Natural killer cell treated with Interleukin-12 subunit alpha and Interleukin-12 subunit beta and Interleukin-15 and Interleukin-18, amount 100 ng/mL, for 72 hours (primary cell): ENCODE data around the gene SCP2. TPM values are rescaled to one million over a fixed set of nuclear protein-coding genes. Genes with fewer than 3 reads are reported as not detected.
A peak's percentile ranks its signal among the peaks of the same experiment; 100 is the strongest.
"Not testable (repeated sequence)": the region's sequence is repeated elsewhere in the genome, so short reads cannot be mapped to it uniquely, and the experiment has no call there.

ENCODE experiments used
- ATAC-seq, 2 donors: fragments of 150-1000 bp; cut with Tn5 transposase in 1 of 2; sonication (Bioruptor Pico), chemical (Tn5 transposase) in 1 of 2; 2 replicates each; pipeline ENCODE4 v1.10.0; 2021
- DNase-seq: peaks from one replicate; pipeline ENCODE4 v3.0.0; 2022; ENCODE audit warnings: low spot score
- H3K27ac Mint-ChIP-seq, 2 donors: 1 replicate in 1 of 2; 2 replicates in 1 of 2; pipeline ENCODE4 v1.8.0; 2022; ENCODE audit warnings: mixed read lengths in 2 of 2, mild to moderate bottlenecking in 1 of 2, moderate library complexity in 1 of 2
- H3K27me3 Mint-ChIP-seq, 2 donors: 1 replicate in 1 of 2; 2 replicates in 1 of 2; pipeline ENCODE4 v1.8.0; 2022; ENCODE audit warnings: mixed read lengths in 2 of 2
- H3K36me3 Mint-ChIP-seq: one replicate; pipeline ENCODE4 v1.8.0; 2022; ENCODE audit warnings: mixed read lengths
- H3K4me1 Mint-ChIP-seq, 2 donors: 1 replicate in 1 of 2; 2 replicates in 1 of 2; pipeline ENCODE4 v1.8.0; 2022; ENCODE audit warnings: low read depth in 2 of 2, mixed read lengths in 2 of 2, mild to moderate bottlenecking in 1 of 2
- H3K4me3 Mint-ChIP-seq: one replicate; pipeline ENCODE4 v1.8.0; 2022; ENCODE audit warnings: mixed read lengths
- H3K9me3 Mint-ChIP-seq: 2 replicates; pipeline ENCODE4 v1.8.0; 2022; ENCODE audit warnings: mixed read lengths
- total RNA-seq, 2 donors: library from RNA; stranded (reverse); gene quantifications; one replicate each; pipeline ENCODE4 v1.2.3, GENCODE V29; 2022

The SCP2 gene
- total RNA-seq, 2 donors from 2014 or later: 75.1 to 86.8 TPM

DNA sequence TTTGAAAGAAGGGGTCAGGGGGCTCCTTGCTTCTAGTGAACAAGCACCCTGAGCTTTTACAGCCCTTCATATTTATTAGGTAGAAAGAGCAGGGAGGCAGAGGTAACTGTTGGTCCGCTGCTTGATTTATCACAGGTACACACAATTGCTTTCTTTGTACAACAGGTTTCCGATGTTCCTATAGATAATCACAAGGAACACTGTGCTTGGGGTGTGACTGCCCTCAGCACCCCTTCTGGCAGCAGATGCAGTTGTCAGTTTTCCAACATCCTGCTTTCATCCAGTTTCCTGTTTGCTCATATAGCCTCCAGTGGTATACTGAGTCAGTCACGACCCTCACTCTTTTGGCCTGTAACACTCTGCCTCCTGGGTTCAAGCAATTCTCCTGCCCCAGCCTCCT is 40.6 kb downstream of the SCP2 start:
- Mint-ChIP-seq H3K36me3 (peaks cover under 1% of the 10 kb centered on the region), H3K9me3 (no peaks in the 10 kb centered on the region), H3K27ac (no peak overlapping the region), H3K4me1 (peaks cover 0 to 4% of the 10 kb centered on the region in 2 donors), H3K4me3 (no peak overlapping the region), H3K27me3 (no peaks in the 10 kb centered on the region)
- DNase-seq (no peak), ATAC-seq (no peak)

DNA sequence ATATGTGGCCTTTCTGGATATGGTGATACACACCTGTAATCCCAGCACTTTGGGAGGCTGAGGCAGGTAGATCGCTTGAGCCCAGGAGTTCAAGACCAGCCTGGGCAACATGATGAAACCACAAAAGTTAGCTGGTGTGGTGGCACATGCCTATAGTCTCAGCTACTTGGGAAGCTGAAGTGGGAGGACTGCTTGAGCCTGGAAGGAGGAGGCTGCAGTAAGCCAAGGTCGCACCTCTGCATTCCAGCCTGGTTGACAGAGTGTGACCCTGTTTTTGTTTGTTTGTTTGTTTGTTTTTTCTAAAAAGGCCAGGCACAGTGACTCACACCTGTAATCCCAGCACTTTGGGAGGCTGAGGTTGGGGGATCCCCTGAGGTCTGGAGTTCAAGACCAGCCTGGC is 42.2 kb downstream of the SCP2 start:
- H3K36me3 Mint-ChIP-seq, H3K27ac Mint-ChIP-seq: not testable (repeated sequence)

DNA sequence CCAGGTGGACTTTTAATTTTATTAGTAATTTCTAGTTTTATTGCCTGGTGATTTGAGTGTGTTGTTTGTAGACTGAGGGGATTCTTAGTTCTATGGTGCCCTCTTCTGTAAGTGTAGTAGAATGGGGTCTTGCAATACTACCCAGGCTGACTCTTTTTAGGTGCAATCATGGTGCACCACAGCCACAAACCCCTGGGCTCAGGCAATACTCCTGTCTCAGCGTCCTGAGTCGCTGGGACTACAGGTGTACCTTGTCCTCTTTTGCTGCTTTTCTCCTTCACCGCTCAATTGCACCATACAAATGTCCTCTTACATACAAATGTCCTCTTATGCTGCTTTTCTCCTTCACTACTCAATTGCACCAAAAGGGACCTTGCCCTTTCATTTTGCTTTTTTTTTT is 43.1 kb downstream of the SCP2 start:
- ATAC-seq (no peak), DNase-seq (no peak)
- Mint-ChIP-seq H3K4me3 (no peak overlapping the region), H3K4me1 (peaks cover 0 to 4% of the 10 kb centered on the region in 2 donors), H3K9me3 (no peaks in the 10 kb centered on the region), H3K36me3 (no peaks in the 10 kb centered on the region), H3K27me3 (no peaks in the 10 kb centered on the region), H3K27ac (no peak overlapping the region)

More for the DNA sequence above, 42.2 kb downstream of the SCP2 start:
- H3K27me3 Mint-ChIP-seq, DNase-seq, H3K4me3 Mint-ChIP-seq, H3K4me1 Mint-ChIP-seq, H3K9me3 Mint-ChIP-seq, ATAC-seq: not testable (repeated sequence)

DNA sequence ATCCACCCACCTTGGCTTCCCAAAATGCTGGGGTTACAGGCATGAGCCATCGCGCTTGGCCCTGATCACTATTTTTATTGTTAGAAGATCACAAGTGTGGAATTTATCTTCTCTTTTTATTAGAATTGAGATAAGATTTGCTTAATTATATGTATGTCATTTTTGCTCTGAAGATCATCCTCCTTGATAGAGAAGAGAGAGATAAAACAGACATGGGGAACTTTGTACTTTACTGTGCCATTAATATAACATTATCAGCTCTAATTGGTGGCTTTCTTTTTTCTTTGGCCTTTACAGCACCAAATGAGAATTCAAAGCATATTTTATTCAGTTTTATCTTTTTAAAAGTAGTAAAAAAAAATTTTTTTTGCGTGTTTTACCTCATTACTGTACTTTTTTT is 46.8 kb downstream of the SCP2 start:
- Mint-ChIP-seq H3K36me3 (peaks cover 4% of the 10 kb centered on the region), H3K27ac (no peak overlapping the region), H3K4me3 (no peak overlapping the region), H3K4me1 (peaks cover 5 to 8% of the 10 kb centered on the region in 2 donors), H3K27me3 (no peaks in the 10 kb centered on the region), H3K9me3 (no peaks in the 10 kb centered on the region)
- ATAC-seq (no peak), DNase-seq (no peak)

DNA sequence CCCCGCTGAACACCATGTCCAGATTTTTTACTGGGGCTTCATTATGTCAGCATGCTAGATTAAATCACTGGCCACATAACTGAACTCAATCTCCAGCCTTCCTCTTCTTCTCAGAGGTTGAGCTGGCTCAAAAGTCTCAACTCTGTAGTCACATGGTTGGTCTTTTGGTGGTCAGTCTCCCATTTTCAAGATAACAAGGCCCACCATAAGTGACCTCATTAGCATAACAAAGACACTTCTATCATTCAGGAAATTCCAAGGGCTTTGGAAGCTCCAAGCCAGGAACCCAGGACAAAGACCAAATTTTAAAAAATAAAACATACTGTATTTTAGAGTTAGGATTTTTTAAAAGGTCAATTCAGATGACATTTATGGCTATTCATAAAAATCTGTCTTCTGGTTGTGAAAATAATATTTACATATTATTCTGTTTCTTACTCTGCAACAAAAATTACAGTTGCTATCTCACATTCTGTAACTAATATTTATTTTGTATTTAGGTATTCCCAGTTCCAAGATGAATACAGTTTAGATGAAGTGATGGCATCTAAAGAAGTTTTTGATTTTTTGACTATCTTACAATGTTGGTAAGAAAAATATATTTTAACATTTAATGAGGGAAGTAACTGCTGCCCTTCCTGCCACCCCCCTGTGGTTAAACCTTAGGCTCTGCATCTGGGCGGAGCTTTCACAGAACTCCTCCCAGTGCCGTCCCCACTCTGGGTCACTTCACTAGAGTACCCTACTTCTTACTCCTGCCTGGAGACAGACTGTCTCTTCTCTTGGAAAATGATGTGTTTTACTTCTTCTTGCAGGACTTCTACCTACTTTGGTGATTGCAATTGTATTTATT is 49.3 kb downstream of the SCP2 start:
- Mint-ChIP-seq H3K27ac (no peak overlapping the region), H3K36me3 (peaks cover 11% of the 10 kb centered on the region), H3K4me1 (peaks cover 5 to 8% of the 10 kb centered on the region in 2 donors)

DNA sequence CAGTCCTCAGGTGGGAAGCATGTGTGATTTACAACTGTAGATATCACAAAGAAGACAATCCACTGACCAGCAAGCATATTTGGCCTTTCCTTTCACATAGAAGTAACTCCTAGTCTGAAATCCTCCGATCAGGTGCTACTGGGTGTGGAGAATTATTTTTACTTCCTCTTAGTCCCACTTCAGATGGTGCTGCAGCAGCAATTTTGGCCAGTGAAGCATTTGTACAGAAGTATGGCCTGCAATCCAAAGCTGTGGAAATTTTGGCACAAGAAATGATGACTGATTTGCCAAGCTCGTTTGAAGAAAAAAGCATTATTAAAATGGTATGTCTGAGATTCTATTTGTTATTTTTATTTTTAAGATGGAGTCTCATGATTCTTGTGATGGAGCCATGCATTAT is 51.0 kb downstream of the SCP2 start:
- DNase-seq (no peak), ATAC-seq (no peak)
- peaks cover 14% of the 10 kb centered on the region for H3K36me3 Mint-ChIP-seq
- H3K4me3 Mint-ChIP-seq: no peak overlapping the region
- no peaks in the 10 kb centered on the region for H3K9me3 Mint-ChIP-seq
- no peak overlapping the region for H3K27ac Mint-ChIP-seq
- peaks cover 4 to 5% of the 10 kb centered on the region in 2 donors for H3K4me1 Mint-ChIP-seq
- H3K27me3 Mint-ChIP-seq: no peaks in the 10 kb centered on the region

More for the DNA sequence above, 49.3 kb downstream of the SCP2 start:
- DNase-seq (no peak), ATAC-seq (no peak)
- Mint-ChIP-seq H3K4me3 (no peak overlapping the region), H3K9me3 (no peaks in the 10 kb centered on the region), H3K27me3 (no peaks in the 10 kb centered on the region)

DNA sequence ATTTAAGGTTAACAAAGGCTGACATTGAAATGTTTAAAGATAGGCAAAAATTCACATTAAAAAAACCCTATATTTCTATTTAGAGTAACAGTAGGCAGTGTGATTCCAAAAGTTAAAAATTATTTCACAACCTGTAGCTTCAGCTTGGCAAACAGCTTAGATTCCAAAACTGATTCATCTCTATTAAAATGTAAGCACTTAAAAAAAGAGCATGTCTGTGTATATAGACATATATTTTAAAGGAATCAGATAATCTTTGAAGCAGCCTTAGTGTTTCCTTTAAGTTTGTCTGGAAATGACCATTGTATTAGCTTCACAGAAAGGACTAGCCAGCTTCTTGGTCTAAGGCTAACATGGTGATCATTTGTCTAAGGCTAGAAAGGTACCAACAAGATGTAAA is 65.7 kb downstream of the SCP2 start:
- not testable (repeated sequence) for H3K27ac Mint-ChIP-seq, DNase-seq, H3K4me1 Mint-ChIP-seq, H3K9me3 Mint-ChIP-seq, H3K4me3 Mint-ChIP-seq, H3K36me3 Mint-ChIP-seq, ATAC-seq, H3K27me3 Mint-ChIP-seq

DNA sequence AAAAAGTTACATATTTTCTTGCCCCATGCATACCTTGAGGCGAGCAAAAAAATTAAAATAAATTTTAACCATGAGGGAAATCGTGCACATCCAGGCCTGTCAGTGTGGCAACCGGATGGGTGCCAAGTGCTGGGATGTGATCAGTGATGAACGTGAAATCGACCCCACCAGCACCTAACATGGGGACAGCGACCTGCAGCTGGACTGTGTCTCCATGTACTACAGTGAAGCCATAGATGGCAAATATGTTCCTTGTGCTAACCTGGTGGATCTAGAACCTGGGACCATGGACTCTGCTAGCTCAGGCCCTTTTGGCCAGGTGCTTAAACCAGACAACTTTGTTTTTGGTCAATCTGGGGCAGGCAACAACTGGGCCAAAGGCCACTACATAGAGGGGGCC is 67.6 kb downstream of the SCP2 start:
- Mint-ChIP-seq H3K27ac (no peak overlapping the region), H3K4me3 (no peak overlapping the region), H3K9me3 (no peaks in the 10 kb centered on the region), H3K4me1 (no peaks in the 10 kb centered on the region), H3K27me3 (peaks cover 0 to 2% of the 10 kb centered on the region in 2 donors), H3K36me3 (peaks cover 6% of the 10 kb centered on the region)
- ATAC-seq (no peak), DNase-seq (no peak)

DNA sequence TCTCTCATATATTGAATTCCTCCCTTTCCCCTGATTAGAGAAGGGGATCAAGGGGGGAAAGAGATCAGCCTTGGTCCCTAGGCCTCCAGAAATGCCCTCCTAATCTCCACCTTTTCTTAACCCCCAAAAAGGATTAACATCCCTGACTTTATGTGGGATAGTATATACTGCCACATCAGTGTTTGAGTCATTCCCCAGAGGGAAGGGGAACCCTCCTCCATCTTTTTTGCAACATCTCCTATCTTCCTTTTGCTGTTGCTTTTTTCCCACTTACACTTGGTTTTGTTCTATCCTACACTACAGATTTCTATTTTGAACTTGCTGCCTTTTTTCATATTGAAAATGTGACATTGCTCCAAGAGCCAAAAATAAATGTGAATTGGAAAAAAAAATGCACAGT is 69.6 kb downstream of the SCP2 start:
- Mint-ChIP-seq H3K4me3 (no peak overlapping the region), H3K9me3 (no peaks in the 10 kb centered on the region), H3K27me3 (peaks cover 0 to 2% of the 10 kb centered on the region in 2 donors), H3K36me3 (peaks cover 6% of the 10 kb centered on the region), H3K27ac (no peak overlapping the region), H3K4me1 (no peaks in the 10 kb centered on the region)
- DNase-seq: no peak
- no peak for ATAC-seq

DNA sequence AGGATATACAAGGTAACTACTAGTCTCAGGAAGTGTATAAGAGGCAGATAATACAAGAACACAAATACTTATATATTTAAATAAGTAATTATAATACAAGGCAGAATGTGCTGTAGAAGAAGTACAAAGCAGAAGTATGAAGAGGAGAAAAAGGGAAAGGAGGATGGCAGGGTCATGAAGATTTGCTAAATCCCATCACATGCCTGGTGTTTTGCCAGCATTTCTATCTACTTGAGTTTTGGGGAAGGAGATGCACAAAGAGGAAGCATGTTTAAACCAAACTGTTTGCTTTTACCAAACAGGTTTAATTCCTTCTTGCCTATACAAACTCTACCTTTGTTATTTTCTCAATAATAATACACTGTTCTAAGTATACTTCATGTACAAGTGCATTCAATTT is 74.1 kb downstream of the SCP2 start:
- Mint-ChIP-seq H3K36me3 (no peaks in the 10 kb centered on the region), H3K27ac (no peak overlapping the region), H3K4me1 (no peaks in the 10 kb centered on the region), H3K4me3 (no peak overlapping the region), H3K27me3 (peaks cover 0 to 1% of the 10 kb centered on the region in 2 donors), H3K9me3 (no peaks in the 10 kb centered on the region)
- ATAC-seq: no peak
- no peak for DNase-seq

DNA sequence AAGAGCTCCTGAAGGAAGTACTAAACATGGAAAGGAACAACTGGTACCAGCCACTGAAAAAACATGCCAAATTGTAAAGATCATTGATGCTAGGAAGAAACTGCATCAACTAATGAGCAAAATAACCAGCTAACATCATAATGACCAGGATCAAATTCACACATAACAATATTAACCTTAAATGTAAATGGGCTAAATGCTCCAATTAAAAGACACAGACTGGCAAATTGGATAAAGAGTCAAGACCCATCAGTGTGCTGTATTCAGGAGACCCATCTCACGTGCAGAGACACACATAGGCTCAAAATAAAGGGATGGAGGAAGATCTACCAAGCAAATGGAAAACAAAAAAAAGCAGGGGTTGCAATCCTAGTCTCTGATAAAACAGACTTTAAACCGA is 79.5 kb downstream of the SCP2 start:
- H3K9me3 Mint-ChIP-seq, H3K4me3 Mint-ChIP-seq, ATAC-seq, H3K27ac Mint-ChIP-seq, H3K4me1 Mint-ChIP-seq, H3K36me3 Mint-ChIP-seq, H3K27me3 Mint-ChIP-seq, DNase-seq: not testable (repeated sequence)

DNA sequence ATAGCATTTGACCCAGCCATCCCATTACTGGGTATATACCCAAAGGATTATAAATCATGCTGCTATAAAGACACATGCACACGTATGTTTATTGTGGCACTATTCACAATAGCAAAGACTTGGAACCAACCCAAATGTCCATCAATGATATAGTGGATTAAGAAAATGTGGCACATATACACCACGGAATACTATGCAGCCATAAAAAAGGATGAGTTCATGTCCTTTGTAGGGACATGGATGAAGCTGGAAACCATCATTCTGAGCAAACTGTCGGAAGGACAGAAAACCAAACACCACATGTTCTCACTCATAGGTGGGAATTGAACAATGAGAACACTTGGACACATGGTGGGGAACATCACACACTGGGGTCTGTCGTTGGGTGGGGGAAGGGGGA is 83.2 kb downstream of the SCP2 start:
- DNase-seq, H3K4me3 Mint-ChIP-seq, H3K9me3 Mint-ChIP-seq, H3K36me3 Mint-ChIP-seq, H3K4me1 Mint-ChIP-seq, ATAC-seq, H3K27ac Mint-ChIP-seq, H3K27me3 Mint-ChIP-seq: not testable (repeated sequence)

DNA sequence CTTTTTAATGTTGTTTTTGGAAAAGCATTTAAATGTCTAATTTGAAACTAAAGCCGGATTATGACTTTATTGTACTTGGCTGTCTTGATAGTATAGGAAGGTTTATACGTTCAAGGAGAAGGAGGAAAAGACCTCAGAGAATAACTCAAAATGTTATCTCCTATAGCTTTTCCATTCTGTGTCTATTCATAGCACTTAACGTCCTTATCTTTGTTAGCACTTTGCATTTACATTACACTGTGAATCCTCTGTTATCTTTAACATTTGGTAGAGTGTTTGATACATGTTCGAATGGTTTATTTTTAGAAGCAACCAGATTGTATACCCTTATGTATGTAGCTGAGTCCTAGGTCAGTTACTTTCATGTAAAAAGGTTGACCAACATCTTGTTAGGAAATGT is 84.1 kb downstream of the SCP2 start:
- no peaks in the 10 kb centered on the region for H3K9me3 Mint-ChIP-seq
- no peak for ATAC-seq
- H3K36me3 Mint-ChIP-seq: peaks cover 5% of the 10 kb centered on the region

DNA sequence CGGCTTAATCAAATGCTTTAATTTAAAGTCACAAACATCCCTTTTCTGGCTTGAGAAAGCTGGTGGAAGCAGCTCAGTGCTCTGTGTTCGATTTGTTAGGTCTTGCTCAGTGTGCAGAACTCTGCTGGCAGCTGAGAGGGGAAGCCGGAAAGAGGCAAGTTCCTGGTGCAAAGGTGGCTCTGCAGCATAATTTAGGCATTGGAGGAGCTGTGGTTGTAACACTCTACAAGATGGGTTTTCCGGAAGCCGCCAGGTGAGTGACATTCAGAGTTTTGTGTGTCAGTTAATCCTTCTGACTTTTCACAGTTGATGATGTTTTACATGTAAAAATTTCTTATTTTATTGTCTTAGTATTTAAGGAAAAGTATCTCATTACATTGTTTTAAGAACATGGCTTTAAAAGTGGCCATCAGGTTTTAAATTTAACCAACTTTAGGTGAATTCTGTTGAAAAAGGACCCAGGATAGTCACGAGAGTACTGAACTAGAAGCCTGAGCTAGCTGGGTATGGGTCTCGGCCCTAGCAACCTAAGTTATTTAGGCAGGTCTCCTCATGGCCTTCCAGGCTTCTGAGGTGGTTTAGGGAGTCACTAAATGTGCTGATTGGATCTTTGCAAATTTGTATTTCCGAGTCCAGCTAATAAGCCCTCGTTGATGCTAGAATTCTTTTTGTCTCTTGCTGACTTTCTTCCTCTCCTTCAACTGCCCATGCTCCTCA is 87.9 kb downstream of the SCP2 start:
- peaks cover 5% of the 10 kb centered on the region for H3K36me3 Mint-ChIP-seq
- DNase-seq (peak; percentile 81), ATAC-seq (peak; percentile 94 to 99)
- H3K4me1 Mint-ChIP-seq: peaks cover 20 to 21% of the 10 kb centered on the region in 2 donors
- no peaks in the 10 kb centered on the region for H3K9me3 Mint-ChIP-seq
- H3K27ac Mint-ChIP-seq: peak overlapping the region; percentile 57 to 88
- H3K27me3 Mint-ChIP-seq: no peaks in the 10 kb centered on the region
- H3K4me3 Mint-ChIP-seq: peak overlapping the region; percentile 99

More for the DNA sequence above, 84.1 kb downstream of the SCP2 start:
- Mint-ChIP-seq H3K4me3 (no peak overlapping the region), H3K4me1 (peaks cover 10 to 11% of the 10 kb centered on the region in 2 donors), H3K27me3 (no peaks in the 10 kb centered on the region), H3K27ac (no peak overlapping the region)
- DNase-seq: no peak
